ENCODE data around the gene ZSWIM8.

Gene ZSWIM8

GRCh38 chr10:73797324-73798025 is 12.1 kb downstream of the ZSWIM8 start:
- no peak for DNase-seq

- DNase-seq = no peak
Observed at GRCh38 chr10:73798087-73798486, 12.7 kb downstream of the ZSWIM8 start.

DNA sequence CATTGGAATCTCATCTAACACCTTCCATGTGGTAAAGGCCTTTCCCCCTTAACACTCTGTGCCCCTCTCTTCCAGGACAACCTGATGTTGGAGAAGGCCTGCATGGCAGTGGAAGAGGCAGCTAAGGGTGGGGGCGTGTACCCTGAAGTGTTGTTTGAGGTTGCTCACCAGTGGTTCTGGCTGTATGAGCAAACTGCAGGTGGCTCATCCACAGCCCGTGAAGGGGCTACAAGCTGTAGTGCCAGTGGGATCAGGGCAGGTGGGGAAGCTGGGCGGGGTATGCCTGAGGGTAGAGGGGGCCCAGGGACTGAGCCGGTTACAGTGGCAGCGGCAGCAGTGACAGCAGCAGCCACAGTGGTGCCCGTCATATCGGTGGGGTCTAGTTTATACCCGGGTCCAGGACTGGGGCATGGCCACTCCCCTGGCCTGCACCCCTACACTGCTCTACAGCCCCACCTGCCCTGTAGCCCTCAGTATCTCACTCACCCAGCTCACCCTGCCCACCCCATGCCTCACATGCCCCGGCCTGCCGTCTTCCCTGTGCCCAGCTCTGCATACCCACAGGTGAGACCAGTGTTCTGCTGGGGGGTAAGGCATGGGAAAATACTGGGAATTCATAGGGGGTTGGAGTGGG is 13.6 kb downstream of the ZSWIM8 start:
- DNase-seq = no peak

GRCh38 chr10:73799899-73800559 is 14.6 kb downstream of the ZSWIM8 start:
- DNase-seq = no peak

GRCh38 chr10:73800560-73801252 is 15.3 kb downstream of the ZSWIM8 start:
- no peak for DNase-seq

DNA sequence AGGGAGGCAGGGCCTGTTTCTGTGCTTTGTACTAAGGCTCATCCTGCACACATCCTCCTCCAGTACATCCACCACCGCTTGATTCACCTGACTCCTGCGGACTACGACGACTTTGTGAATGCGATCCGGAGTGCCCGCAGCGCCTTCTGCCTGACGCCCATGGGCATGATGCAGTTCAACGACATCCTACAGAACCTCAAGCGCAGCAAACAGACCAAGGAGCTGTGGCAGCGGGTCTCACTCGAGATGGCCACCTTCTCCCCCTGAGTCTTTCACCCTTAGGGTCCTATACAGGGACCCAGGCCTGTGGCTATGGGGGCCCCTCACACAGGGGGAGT is 15.8 kb downstream of the ZSWIM8 start:
- DNase-seq = no peak

DNA sequence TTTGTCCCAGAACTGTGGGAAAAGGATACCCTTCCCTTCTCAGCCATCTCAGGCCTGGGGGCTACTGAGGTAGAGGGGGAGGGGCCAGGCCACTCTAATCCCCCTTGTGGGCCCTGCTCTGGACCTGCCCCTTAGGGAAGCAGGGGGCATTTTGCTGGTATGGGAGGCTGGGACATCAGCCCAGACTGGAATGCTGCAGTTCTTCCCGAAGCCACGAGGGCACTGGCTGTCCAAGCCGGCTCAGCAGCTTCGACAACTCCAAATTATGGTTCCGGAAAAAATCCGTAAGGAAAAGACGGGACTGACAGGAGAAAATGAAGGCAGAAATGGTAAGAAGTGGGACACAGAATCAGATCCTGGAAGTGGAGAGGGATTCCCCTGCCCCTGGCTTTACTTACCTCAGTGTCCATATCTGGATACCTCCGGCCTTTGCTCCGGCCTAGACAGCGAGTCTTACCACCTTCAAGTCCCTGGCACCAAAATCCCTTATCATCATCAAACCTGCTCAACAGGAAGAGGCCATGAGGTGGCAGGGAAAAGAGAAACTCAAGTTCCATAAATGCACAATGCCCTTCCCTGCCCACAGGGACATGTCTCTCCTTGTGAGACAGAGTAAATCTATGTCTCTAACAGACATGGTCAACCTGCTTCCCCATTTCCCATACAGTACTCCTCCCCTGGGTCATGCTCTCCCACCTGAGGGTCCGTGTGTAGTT is 17.0 kb downstream of the ZSWIM8 start:
- DNase-seq = no peak

GRCh38 chr10:73803680-73804286 is 18.4 kb downstream of the ZSWIM8 start:
- no peak for DNase-seq

GRCh38 chr10:73806176-73806950 is 21.0 kb downstream of the ZSWIM8 start:
- DNase-seq = no peak

- no peak for DNase-seq
Observed at GRCh38 chr10:73807471-73807870, 22.1 kb downstream of the ZSWIM8 start.

GRCh38 chr10:73808021-73808815 is 22.8 kb downstream of the ZSWIM8 start:
- DNase-seq = no peak

DNA sequence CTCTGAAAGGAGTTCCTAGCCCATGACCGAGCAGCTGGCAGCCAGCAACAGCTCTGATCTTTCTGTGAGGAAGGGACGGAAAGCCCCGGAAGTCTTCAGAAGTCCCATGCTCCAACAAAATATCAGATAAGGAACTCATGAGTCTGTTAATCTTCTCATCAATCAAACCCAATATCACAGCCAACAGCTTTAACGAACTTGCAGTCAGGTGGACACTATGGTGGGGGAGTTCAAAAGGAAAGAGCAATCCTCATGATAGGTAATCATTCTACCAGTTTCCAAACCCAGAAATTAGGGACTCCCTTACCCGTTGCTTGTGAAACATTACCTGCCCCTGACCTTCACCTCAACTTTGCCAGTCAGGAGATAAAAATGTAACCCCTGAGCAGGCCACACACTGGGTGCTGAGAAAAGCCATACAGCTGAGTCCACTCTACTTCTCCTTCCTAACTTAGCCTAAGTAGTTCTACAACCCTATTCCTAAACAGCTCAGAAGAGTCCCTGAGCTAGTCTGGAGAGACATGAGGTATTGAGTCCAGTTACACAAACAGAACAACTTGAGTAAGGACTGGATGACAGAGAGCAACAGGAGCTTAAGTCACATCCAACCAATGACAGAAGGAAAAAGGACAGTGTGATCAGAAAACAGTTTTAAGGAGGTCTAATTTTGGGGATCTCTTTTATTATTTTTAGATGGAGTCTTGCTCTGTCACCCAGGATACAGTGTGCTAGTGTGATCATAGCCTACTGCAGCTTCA is 23.8 kb downstream of the ZSWIM8 start:
- no peak for DNase-seq

DNA sequence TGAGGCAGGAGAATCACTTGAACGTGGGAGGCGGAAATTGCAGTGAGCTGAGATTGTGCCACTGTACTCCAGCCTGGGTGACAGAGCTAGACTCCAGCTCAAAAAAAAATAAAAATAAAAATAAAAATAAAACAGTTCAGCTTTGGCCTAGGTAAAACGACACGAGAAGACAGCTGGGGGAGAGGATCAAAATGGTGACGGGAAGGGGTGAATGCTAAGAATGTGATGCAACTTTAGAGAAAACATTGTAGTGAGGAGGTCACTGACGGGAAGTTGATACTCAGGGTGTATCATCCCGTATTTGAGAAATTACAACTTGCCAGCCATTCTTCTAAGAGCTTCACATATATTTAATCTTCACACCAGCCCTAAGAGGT is 24.9 kb downstream of the ZSWIM8 start:
- DNase-seq = no peak

GRCh38 chr10:73810735-73811465 is 25.5 kb downstream of the ZSWIM8 start:
- peak; percentile 21 for DNase-seq

- no peak for DNase-seq
Observed at GRCh38 chr10:73812657-73813056, 27.3 kb downstream of the ZSWIM8 start.

DNA sequence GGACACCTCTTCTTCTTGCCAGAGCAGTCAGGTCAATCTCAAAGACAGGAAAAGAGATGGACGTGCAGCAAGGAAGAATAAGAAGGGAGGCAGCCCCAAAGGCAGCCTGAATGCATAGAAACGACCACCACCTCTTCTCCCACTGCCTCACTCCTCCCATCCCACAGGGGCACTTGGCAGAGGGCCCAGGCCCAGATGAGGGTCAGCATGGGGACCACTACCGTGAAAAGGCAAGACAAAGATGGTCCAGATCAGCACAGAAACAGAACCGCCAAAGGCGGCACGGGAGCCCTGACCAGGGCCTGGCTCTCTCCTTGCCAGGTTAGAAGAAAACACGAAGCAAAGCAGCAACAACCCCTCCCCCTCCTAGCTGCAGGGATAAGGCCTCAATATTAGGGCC is 27.9 kb downstream of the ZSWIM8 start:
- no peak for DNase-seq

DNA sequence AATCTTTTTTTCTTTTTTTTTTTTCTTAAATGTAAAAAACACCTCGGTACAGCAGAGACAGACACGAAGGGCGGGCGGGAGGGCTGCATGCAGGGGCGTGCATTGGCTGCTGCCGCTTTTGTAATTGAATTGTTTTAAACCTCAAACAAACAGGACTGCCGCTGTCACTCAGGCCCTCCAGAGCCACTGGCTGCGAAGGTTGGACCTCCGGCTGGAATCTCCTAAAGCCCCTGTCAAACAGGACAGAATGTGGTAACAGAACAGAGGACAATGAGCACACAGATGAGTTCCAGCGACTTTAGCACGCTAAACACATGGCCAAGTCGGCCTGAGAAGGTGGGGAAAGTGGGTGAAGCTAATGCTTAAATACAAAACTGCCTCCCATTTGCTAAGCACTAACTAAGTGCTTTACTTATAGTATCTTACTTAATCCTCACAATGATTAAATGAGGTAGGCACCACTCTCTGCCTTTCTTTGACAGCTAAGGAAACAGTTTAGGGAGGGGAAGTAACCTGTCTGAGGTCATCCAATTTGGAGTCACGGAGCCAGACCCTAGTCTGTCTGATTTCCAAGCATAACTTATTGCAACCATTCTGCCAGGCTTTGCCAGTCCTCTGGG is 29.0 kb downstream of the ZSWIM8 start:
- DNase-seq = no peak

GRCh38 chr10:73814896-73815718 is 29.7 kb downstream of the ZSWIM8 start:
- peak; percentile 22 for DNase-seq

Measured in hematopoietic multipotent progenitor cell treated with erythropoietin and hydrocortisone succinate and interleukin-3 and kit ligand, for 8 days (in vitro differentiated cells).